GM19463 (cell line): Measurements from ENCODE around the gene ITLN2.
"Not testable (repeated sequence)": the region's sequence is repeated elsewhere in the genome, so short reads cannot be mapped to it uniquely, and the experiment has no call there.

Experiments used
- ATAC-seq: cut with Tn5 transposase; IDR thresholded peaks from one replicate; pipeline ENCODE4 v1.9.1; 2021; ENCODE audit warnings: mild to moderate bottlenecking, moderate library complexity; ENCODE audit not compliant: unreplicated experiment

Gene ITLN2

GRCh38 chr1:160956966-160957365, 2.4 kb upstream of the ITLN2 start:
- ATAC-seq = no peak

GRCh38 chr1:160953030-160953429, 1.6 kb downstream of the ITLN2 start:
- no peak for ATAC-seq

- no peak for ATAC-seq
Measured at GRCh38 chr1:160952129-160952510, 2.5 kb downstream of the ITLN2 start.

- no peak for ATAC-seq
Measured at GRCh38 chr1:160951443-160952128, 3.0 kb downstream of the ITLN2 start.

GRCh38 chr1:160950657-160951056, 4.0 kb downstream of the ITLN2 start:
- ATAC-seq = no peak

GRCh38 chr1:160949881-160950280, 4.7 kb downstream of the ITLN2 start:
- ATAC-seq = no peak

- ATAC-seq = not testable (repeated sequence)
Measured at GRCh38 chr1:160949216-160949880, 5.3 kb downstream of the ITLN2 start.

- not testable (repeated sequence) for ATAC-seq
Measured at GRCh38 chr1:160947174-160947759, 7.3 kb downstream of the ITLN2 start.

GRCh38 chr1:160945881-160946280, 8.7 kb downstream of the ITLN2 start:
- not testable (repeated sequence) for ATAC-seq

GRCh38 chr1:160945079-160945478, 9.5 kb downstream of the ITLN2 start:
- ATAC-seq = no peak

- no peak for ATAC-seq
Measured at GRCh38 chr1:160942926-160943325, 11.7 kb downstream of the ITLN2 start.

- ATAC-seq = not testable (repeated sequence)
Measured at GRCh38 chr1:160936666-160937065, 17.9 kb downstream of the ITLN2 start.

GRCh38 chr1:160935527-160936258, 18.9 kb downstream of the ITLN2 start:
- ATAC-seq = no peak

- not testable (repeated sequence) for ATAC-seq
Measured at GRCh38 chr1:160933305-160933704, 21.3 kb downstream of the ITLN2 start.

GRCh38 chr1:160925652-160926244, 28.9 kb downstream of the ITLN2 start:
- no peak for ATAC-seq

- no peak for ATAC-seq
Measured at GRCh38 chr1:160924791-160925651, 29.6 kb downstream of the ITLN2 start.

GRCh38 chr1:160916666-160917065, 37.9 kb downstream of the ITLN2 start:
- ATAC-seq = no peak

- ATAC-seq = not testable (repeated sequence)
Measured at GRCh38 chr1:160913229-160913628, 41.4 kb downstream of the ITLN2 start.

GRCh38 chr1:160911925-160912324, 42.7 kb downstream of the ITLN2 start:
- ATAC-seq = no peak

- ATAC-seq = no peak
Measured at GRCh38 chr1:160911441-160911840, 43.2 kb downstream of the ITLN2 start.
